Measurements from ENCODE around the gene USP37.

The USP37 gene

GRCh38 chr2:218471982-218472381, 96.2 kb downstream of the USP37 start:
- DNase-seq, result no peak

- no peak for DNase-seq
These were observed 97.1 kb downstream of the USP37 start for GRCh38 chr2:218471036-218471435.

GRCh38 chr2:218470448-218470847, 97.7 kb downstream of the USP37 start:
- DNase-seq, result no peak

GRCh38 chr2:218465987-218466633, 102.0 kb downstream of the USP37 start:
- no peak for DNase-seq

GRCh38 chr2:218458598-218458997, 109.6 kb downstream of the USP37 start:
- DNase-seq, result no peak

GRCh38 chr2:218456849-218457248, 111.3 kb downstream of the USP37 start:
- DNase-seq, result no peak

- DNase-seq, result no peak
These were observed 116.1 kb downstream of the USP37 start for GRCh38 chr2:218452079-218452478.

- no peak for DNase-seq
These were observed 119.2 kb downstream of the USP37 start for GRCh38 chr2:218448934-218449333.

- DNase-seq, result no peak
These were observed 121.1 kb downstream of the USP37 start for GRCh38 chr2:218447072-218447471.

- DNase-seq, result no peak
These were observed 121.6 kb downstream of the USP37 start for GRCh38 chr2:218446547-218446946.

GRCh38 chr2:218445602-218446001, 122.5 kb downstream of the USP37 start:
- no peak for DNase-seq

- no peak for DNase-seq
These were observed 123.3 kb downstream of the USP37 start for GRCh38 chr2:218444692-218445357.

- DNase-seq, result no peak
These were observed 129.6 kb downstream of the USP37 start for GRCh38 chr2:218438596-218438995.

- no peak for DNase-seq
These were observed 130.2 kb downstream of the USP37 start for GRCh38 chr2:218437969-218438368.

- no peak for DNase-seq
These were observed 131.2 kb downstream of the USP37 start for GRCh38 chr2:218436992-218437391.

- no peak for DNase-seq
These were observed 132.9 kb downstream of the USP37 start for GRCh38 chr2:218435003-218435982.

- DNase-seq, result no peak
These were observed 133.7 kb downstream of the USP37 start for GRCh38 chr2:218434456-218434855.

GRCh38 chr2:218432676-218433365, 135.3 kb downstream of the USP37 start:
- no peak for DNase-seq

- no peak for DNase-seq
These were observed 136.3 kb downstream of the USP37 start for GRCh38 chr2:218431878-218432277.

GRCh38 chr2:218430721-218431120, 137.4 kb downstream of the USP37 start:
- no peak for DNase-seq

GRCh38 chr2:218429911-218430692, 138.0 kb downstream of the USP37 start:
- no peak for DNase-seq
